Astrocyte of the cerebellum (primary cell): ENCODE measurements around the gene TSPAN2.

Experiments used
- DNase-seq: peaks from one replicate; pipeline ENCODE4 v3.0.0-alpha.2; 2011; ENCODE audit warnings: low read depth
- H3K4me3 ChIP-seq: 2 replicates; pipeline ENCODE4 v1.5.1; 2011; ENCODE audit warnings: mild to moderate bottlenecking, low read depth, low read length, moderate library complexity
- CTCF ChIP-seq: IDR thresholded peaks from 2 replicates; pipeline ENCODE4 v1.5.1; 2012; ENCODE audit warnings: low read length, low read depth, moderate library complexity, mild to moderate bottlenecking; ENCODE audit errors: missing control alignments
- in situ Hi-C: cut with HindIII; loops from 2 replicates; pipeline ENCODE4 v1.10.0; 2017; ENCODE audit warnings: low sequenced_read_pairs

Gene TSPAN2

DNA sequence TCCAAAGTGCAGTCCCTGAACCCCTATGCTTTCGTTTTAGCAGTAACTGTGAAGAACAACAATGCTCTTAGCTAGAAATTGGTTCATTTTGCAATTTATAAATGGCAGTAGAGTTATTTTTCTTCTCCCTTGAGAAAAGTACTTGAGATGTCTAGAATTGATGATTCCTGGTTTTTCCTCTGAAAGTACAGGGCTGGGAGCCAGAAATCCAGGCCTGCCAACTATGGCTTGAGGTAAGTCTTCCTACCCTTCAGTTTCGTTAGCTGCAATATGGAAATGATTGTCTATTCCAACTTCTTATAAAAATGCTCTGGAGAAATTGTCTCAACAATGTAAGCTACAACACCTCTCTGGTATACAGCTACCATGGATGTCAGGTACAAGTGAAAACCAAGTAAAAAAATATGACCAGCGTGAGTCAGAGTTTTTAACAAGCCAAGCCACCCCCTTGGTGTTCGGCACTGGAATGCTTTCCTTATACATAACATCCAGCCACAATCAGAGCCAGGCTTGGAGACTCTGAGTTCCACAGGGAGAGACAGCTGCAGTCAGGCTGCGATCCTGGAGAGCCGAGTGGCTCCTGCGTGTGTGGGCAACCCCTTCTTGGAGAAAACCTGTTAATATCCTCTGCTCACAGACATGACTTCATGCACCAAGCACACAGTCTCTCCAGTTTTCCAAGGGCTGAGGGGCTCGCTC is 22.0 kb downstream of the TSPAN2 start:
- no peak for TF ChIP-seq CTCF
- H3K4me3 ChIP-seq, result no peak overlapping the region
- DNase-seq, result peak; percentile 79
- in situ Hi-C loops, result no loop called here

DNA sequence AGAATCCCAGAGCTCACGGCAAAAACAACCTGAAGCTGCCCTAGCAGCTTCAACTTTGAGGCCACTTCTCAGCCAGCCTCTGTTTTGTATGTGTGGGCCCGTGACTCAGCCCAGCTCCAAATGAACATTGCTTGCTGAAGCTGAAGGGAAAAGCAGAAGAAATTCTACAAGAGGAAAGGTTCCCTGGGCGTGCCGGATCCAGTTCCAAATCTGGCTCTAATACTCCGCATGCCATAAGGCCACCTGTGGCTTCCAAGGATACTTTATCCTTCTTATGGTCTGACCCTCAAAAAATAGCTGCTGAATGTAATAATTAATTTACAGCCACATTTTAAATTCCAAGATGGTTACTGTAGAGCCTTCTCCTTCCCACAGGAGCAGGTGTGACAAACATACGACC is 24.3 kb downstream of the TSPAN2 start:
- in situ Hi-C loops, result no loop called here
- no peak for DNase-seq
- H3K4me3 ChIP-seq, result no peak overlapping the region
- TF ChIP-seq CTCF, result no peak

DNA sequence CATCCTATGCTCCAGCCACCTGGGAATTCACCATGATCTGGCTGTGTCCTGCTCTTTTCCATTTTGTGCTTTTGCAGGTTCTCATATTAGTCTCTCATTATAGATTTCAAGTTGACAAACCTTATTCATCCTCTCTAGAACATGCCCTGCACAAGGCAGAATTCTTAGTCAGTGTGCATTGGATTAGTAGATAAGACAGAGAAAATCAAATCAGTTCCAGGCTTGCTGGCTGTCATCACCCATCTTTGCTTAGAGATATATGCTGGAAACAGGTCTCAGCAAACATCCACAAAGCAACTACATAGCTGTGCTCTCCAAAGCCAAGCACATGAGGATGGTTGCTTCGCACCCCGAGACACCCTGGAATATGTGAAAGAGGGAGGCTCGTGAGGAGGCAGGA is 24.8 kb downstream of the TSPAN2 start:
- no peak for DNase-seq
- in situ Hi-C loops, result no loop called here
- no peak overlapping the region for H3K4me3 ChIP-seq
- no peak for TF ChIP-seq CTCF

GRCh38 chr1:115063228-115063901 is 25.9 kb downstream of the TSPAN2 start:
- H3K4me3 ChIP-seq, result no peak overlapping the region
- TF ChIP-seq CTCF, result no peak
- no peak for DNase-seq
- in situ Hi-C loops, result no loop called here

DNA sequence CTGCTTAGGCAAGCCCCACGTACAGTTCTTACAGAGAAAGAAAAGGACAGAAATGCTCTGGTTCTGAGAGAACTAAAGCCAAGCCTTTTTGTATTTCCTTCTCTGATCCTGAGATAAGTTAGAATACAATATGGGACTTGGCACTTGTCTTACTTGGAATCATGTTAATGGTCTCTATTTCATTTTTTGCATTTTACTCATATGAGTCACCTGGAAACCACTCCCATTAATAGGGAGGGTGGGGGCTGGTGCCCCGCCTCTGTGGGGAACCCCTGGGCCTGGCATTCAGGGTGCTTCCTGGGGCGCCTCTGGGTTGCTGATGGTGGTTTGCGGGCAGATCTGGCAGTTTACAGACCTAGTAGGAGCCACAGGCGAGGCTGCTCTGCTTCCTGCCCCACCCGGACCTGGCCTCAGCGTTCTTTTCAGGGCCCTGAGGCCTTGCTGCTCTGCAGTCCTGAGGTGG is 26.7 kb downstream of the TSPAN2 start:
- in situ Hi-C loops, result no loop called here
- no peak overlapping the region for H3K4me3 ChIP-seq
- peak; percentile 67 for DNase-seq
- no peak for TF ChIP-seq CTCF

- in situ Hi-C loops, result no loop called here
- no peak for DNase-seq
- no peak overlapping the region for H3K4me3 ChIP-seq
- no peak for TF ChIP-seq CTCF
Measured at GRCh38 chr1:115060501-115060900, 28.8 kb downstream of the TSPAN2 start.
